BLaER1 treated with 17β-estradiol and CSF1 and Interleukin-3, amounts not matched to agents 10 nM and 100 nM (cell line): ENCODE results near the gene IVD.

Experiments used
- H3K27ac ChIP-seq, 11 experiments: shearing (Covaris generic); formaldehyde crosslinking; 2 replicates each; pipeline ENCODE4 v1.8.1; 2022
- H3K27me3 ChIP-seq, 11 experiments: shearing (Covaris generic); formaldehyde crosslinking; 2 replicates each; pipeline ENCODE4 v1.8.1; 2022
- H3K36me3 ChIP-seq, 11 experiments: shearing (Covaris generic); formaldehyde crosslinking; 2 replicates each; pipeline ENCODE4 v1.8.1; 2022
- H3K4me1 ChIP-seq, 10 experiments: shearing (Covaris generic); formaldehyde crosslinking; 2 replicates each; pipeline ENCODE4 v1.8.1; 2022
- H3K4me2 ChIP-seq, 11 experiments: shearing (Covaris generic); formaldehyde crosslinking; 2 replicates each; pipeline ENCODE4 v1.8.1; 2022
- H3K4me3 ChIP-seq, 10 experiments: shearing (Covaris generic); formaldehyde crosslinking; 2 replicates each; pipeline ENCODE4 v1.8.1; 2022
- H3K9ac ChIP-seq, 11 experiments: shearing (Covaris generic); formaldehyde crosslinking; 2 replicates each; pipeline ENCODE4 v1.8.1; 2022
- H3K9me3 ChIP-seq, 11 experiments: shearing (Covaris generic); formaldehyde crosslinking; replicated peaks in 1 of 11; 2 replicates each; pipeline ENCODE4 v1.8.1; 2022
- H4K20me1 ChIP-seq, 11 experiments: shearing (Covaris generic); formaldehyde crosslinking; 2 replicates each; pipeline ENCODE4 v1.8.1; 2022
- Cebpa-rat ChIP-seq, 11 experiments: shearing (Covaris generic); IDR thresholded peaks; 2 replicates each; pipeline ENCODE4 v1.8.1; 2022

The IVD gene

GRCh38 chr15:40458495-40459371 is 53.1 kb downstream of the IVD start:
- no peak overlapping the region for H3K4me2 ChIP-seq
- no peaks in the 10 kb centered on the region for H3K9me3 ChIP-seq
- no peak overlapping the region for H3K4me3 ChIP-seq
- no peak overlapping the region for H3K9ac ChIP-seq
- peaks cover 80 to 100% (median 98%) of the 10 kb centered on the region in 11 experiments for H4K20me1 ChIP-seq
- no peak for TF ChIP-seq Cebpa-rat (IDR thresholded peaks at IDR 0.05)
- H3K27me3 ChIP-seq = no peaks in the 10 kb centered on the region
- H3K27ac ChIP-seq = no peak overlapping the region
- peaks cover 55 to 63% (median 59%) of the 10 kb centered on the region in 11 experiments for H3K36me3 ChIP-seq
- peaks cover 37 to 46% (median 41%) of the 10 kb centered on the region in 10 experiments for H3K4me1 ChIP-seq

- Histone ChIP-seq H3K9me3 (no peaks in the 10 kb centered on the region), H3K4me3 (no peak overlapping the region), H3K4me1 (peaks cover 29 to 39% (median 33%) of the 10 kb centered on the region in 10 experiments), H3K27me3 (no peaks in the 10 kb centered on the region), H3K4me2 (no peak overlapping the region), H3K9ac (no peak overlapping the region), H3K36me3 (peaks cover 63 to 71% (median 67%) of the 10 kb centered on the region in 11 experiments), H3K27ac (no peak overlapping the region), H4K20me1 (peaks cover 76 to 100% (median 98%) of the 10 kb centered on the region in 11 experiments)
- TF ChIP-seq Cebpa-rat (IDR thresholded peaks at IDR 0.05) = no peak
Observed at GRCh38 chr15:40459391-40460015, 53.9 kb downstream of the IVD start.

GRCh38 chr15:40460404-40460803 is 54.8 kb downstream of the IVD start:
- H3K4me3 ChIP-seq = no peak overlapping the region
- H3K9ac ChIP-seq = peak overlapping the region in 1 of 11 experiments; percentile 15; a peak in 2 of 22 replicates
- H4K20me1 ChIP-seq = peaks cover 73 to 100% (median 96%) of the 10 kb centered on the region in 11 experiments
- H3K36me3 ChIP-seq = peaks cover 72 to 80% (median 76%) of the 10 kb centered on the region in 11 experiments
- no peaks in the 10 kb centered on the region for H3K27me3 ChIP-seq
- H3K9me3 ChIP-seq = no peaks in the 10 kb centered on the region
- no peak for TF ChIP-seq Cebpa-rat (IDR thresholded peaks at IDR 0.05)
- H3K4me2 ChIP-seq = no peak overlapping the region
- H3K4me1 ChIP-seq = peaks cover 20 to 32% (median 26%) of the 10 kb centered on the region in 10 experiments
- H3K27ac ChIP-seq = no peak overlapping the region; a peak in 1 of 22 replicates

GRCh38 chr15:40461958-40462357 is 56.4 kb downstream of the IVD start:
- Histone ChIP-seq H3K27ac (no peak overlapping the region), H3K27me3 (no peaks in the 10 kb centered on the region), H3K4me1 (peaks cover 6 to 29% (median 13%) of the 10 kb centered on the region in 10 experiments), H3K9ac (no peak overlapping the region), H3K9me3 (no peaks in the 10 kb centered on the region), H3K36me3 (peaks cover 83 to 95% (median 90%) of the 10 kb centered on the region in 11 experiments), H3K4me3 (no peak overlapping the region), H3K4me2 (no peak overlapping the region), H4K20me1 (peaks cover 57 to 98% (median 80%) of the 10 kb centered on the region in 11 experiments; a peak in 21 of 22 replicates)
- TF ChIP-seq Cebpa-rat (IDR thresholded peaks at IDR 0.05) = no peak

GRCh38 chr15:40463279-40463678 is 57.7 kb downstream of the IVD start:
- H3K9me3 ChIP-seq = no peaks in the 10 kb centered on the region
- H4K20me1 ChIP-seq = peaks cover 44 to 94% (median 68%) of the 10 kb centered on the region in 11 experiments; a peak in 21 of 22 replicates
- no peak overlapping the region for H3K4me3 ChIP-seq
- no peak overlapping the region for H3K4me2 ChIP-seq
- H3K27me3 ChIP-seq = no peaks in the 10 kb centered on the region
- H3K27ac ChIP-seq = no peak overlapping the region
- peaks cover 78 to 100% (median 96%) of the 10 kb centered on the region in 11 experiments for H3K36me3 ChIP-seq
- no peak for TF ChIP-seq Cebpa-rat (IDR thresholded peaks at IDR 0.05)
- no peak overlapping the region for H3K9ac ChIP-seq
- peaks cover 0 to 26% (median 1%) of the 10 kb centered on the region in 10 experiments; a peak in 9 of 20 replicates for H3K4me1 ChIP-seq

- H3K27me3 ChIP-seq = no peaks in the 10 kb centered on the region
- no peak overlapping the region for H3K4me3 ChIP-seq
- peaks cover 71 to 99% (median 95%) of the 10 kb centered on the region in 11 experiments for H3K36me3 ChIP-seq
- H3K27ac ChIP-seq = no peak overlapping the region
- H3K4me2 ChIP-seq = no peak overlapping the region
- no peak overlapping the region for H3K9ac ChIP-seq
- H4K20me1 ChIP-seq = peaks cover 36 to 87% (median 61%) of the 10 kb centered on the region in 11 experiments; a peak in 21 of 22 replicates
- no peaks in the 10 kb centered on the region for H3K9me3 ChIP-seq
- no peak for TF ChIP-seq Cebpa-rat (IDR thresholded peaks at IDR 0.05)
- H3K4me1 ChIP-seq = peaks cover 0 to 33% (median 8%) of the 10 kb centered on the region in 10 experiments; a peak in 12 of 20 replicates
Observed at GRCh38 chr15:40463886-40464545, 58.4 kb downstream of the IVD start.

GRCh38 chr15:40464595-40465185 is 59.1 kb downstream of the IVD start:
- H3K4me2 ChIP-seq = peak overlapping the region in 2 of 11 experiments; percentile 30 to 40; a peak in 2 of 22 replicates
- H3K9ac ChIP-seq = no peak overlapping the region
- H3K4me3 ChIP-seq = no peak overlapping the region
- TF ChIP-seq Cebpa-rat (IDR thresholded peaks at IDR 0.05) = no peak
- H4K20me1 ChIP-seq = peaks cover 30 to 84% (median 54%) of the 10 kb centered on the region in 11 experiments; a peak in 21 of 22 replicates
- peaks cover 5 to 40% (median 14%) of the 10 kb centered on the region in 10 experiments; a peak in 17 of 20 replicates for H3K4me1 ChIP-seq
- H3K27me3 ChIP-seq = no peaks in the 10 kb centered on the region
- no peaks in the 10 kb centered on the region for H3K9me3 ChIP-seq
- H3K27ac ChIP-seq = no peak overlapping the region
- peaks cover 64 to 92% (median 88%) of the 10 kb centered on the region in 11 experiments for H3K36me3 ChIP-seq

GRCh38 chr15:40465939-40466338 is 60.3 kb downstream of the IVD start:
- Histone ChIP-seq H3K27ac (no peak overlapping the region), H3K36me3 (peaks cover 52 to 79% (median 75%) of the 10 kb centered on the region in 11 experiments)

More at GRCh38 chr15:40465939-40466338, 60.3 kb downstream of the IVD start:
- Histone ChIP-seq H4K20me1 (peaks cover 17 to 74% (median 42%) of the 10 kb centered on the region in 11 experiments; a peak in 19 of 22 replicates), H3K4me1 (peaks cover 15 to 49% (median 24%) of the 10 kb centered on the region in 10 experiments), H3K27me3 (no peaks in the 10 kb centered on the region), H3K4me3 (no peak overlapping the region), H3K4me2 (peak overlapping the region in 2 of 11 experiments; percentile 22 to 40; a peak in 3 of 22 replicates), H3K9me3 (no peaks in the 10 kb centered on the region), H3K9ac (no peak overlapping the region)
- no peak for TF ChIP-seq Cebpa-rat (IDR thresholded peaks at IDR 0.05)
